B cell (primary cell): Measurements from ENCODE around the gene TOM1L2. TPM values are rescaled to one million over a fixed set of nuclear protein-coding genes. Genes with fewer than 3 reads are reported as not detected.

Source experiments
- ATAC-seq: fragments of 200-7000 bp; cut with Tn5 transposase; one replicate; pipeline ENCODE4 v1.10.0; 2021; ENCODE audit warnings: low read depth, mild to moderate bottlenecking, moderate number of reproducible peaks, moderate library complexity
- CTCF ChIA-PET: fragments of 350-600 bp; sonication (Branson Sonifier 250); formaldehyde crosslinking; loops from one replicate; lab custom pipeline; 2021; ENCODE audit warnings: antibody characterized with exemption, inconsistent platforms; lab: Charles Lee
- POLR2A ChIA-PET: fragments of 350-600 bp; sonication (Branson Sonifier 250); formaldehyde crosslinking; loops from one replicate; lab custom pipeline; 2021; ENCODE audit warnings: antibody characterized with exemption; lab: Charles Lee
- DNase-seq: peaks from one replicate; pipeline ENCODE4 v3.0.0; 2013
- H2AFZ ChIP-seq: 2 replicates; pipeline ENCODE4 v1.6.1; 2012; ENCODE audit warnings: mild to moderate bottlenecking, low read depth, low read length; ENCODE audit not compliant: insufficient read depth, poor library complexity, severe bottlenecking
- H3K27ac ChIP-seq, 2 donors: 1 replicate in 1 of 2; 2 replicates in 1 of 2; pipeline ENCODE4 v1.5.1; 2012 to 2013; ENCODE audit warnings: low read length in 2 of 2, mild to moderate bottlenecking in 2 of 2, moderate library complexity in 1 of 2
- H3K27me3 ChIP-seq, 4 experiments: fragments of 200-600 bp in 1 of 4; sonication (generic) in 1 of 4; replicated peaks in 1 of 4; 1 replicate in 2 of 4; 2 replicates in 2 of 4; pipeline versions ENCODE4 v1.6.1 to v1.7.0; 2013 to 2016; ENCODE audit warnings: low read length in 3 of 4, mild to moderate bottlenecking in 2 of 4, mixed read lengths in 1 of 4, moderate library complexity in 1 of 4; ENCODE audit not compliant: insufficient read depth in 4 of 4, control insufficient read depth in 3 of 4; ENCODE audit errors: control extremely low read depth in 1 of 4
- H3K36me3 ChIP-seq, 2 experiments: replicated peaks in 1 of 2; 1 replicate in 1 of 2; 2 replicates in 1 of 2; pipeline versions ENCODE4 v1.6.1 to v1.7.1; 2013; ENCODE audit warnings: low read length in 1 of 2; ENCODE audit not compliant: insufficient read depth in 2 of 2, control insufficient read depth in 1 of 2; ENCODE audit errors: control extremely low read depth in 1 of 2, extremely low read depth in 1 of 2
- H3K4me1 ChIP-seq, 2 donors: fragments of 200-600 bp in 1 of 2; sonication (generic) in 1 of 2; 1 replicate in 1 of 2; 2 replicates in 1 of 2; pipeline versions ENCODE4 v1.5.1 to v1.6.1; 2013 to 2017; ENCODE audit warnings: low read length in 2 of 2; ENCODE audit not compliant: control insufficient read depth in 2 of 2, insufficient read depth in 2 of 2
- H3K4me2 ChIP-seq: replicated peaks from 2 replicates; pipeline ENCODE3; 2012; ENCODE audit warnings: mild to moderate bottlenecking, low read depth, low read length; ENCODE audit not compliant: poor library complexity, severe bottlenecking
- H3K4me3 ChIP-seq, 5 experiments: fragments of 200-600 bp in 1 of 5; sonication (generic) in 1 of 5; 1 replicate in 3 of 5; 2 replicates in 2 of 5; pipeline versions ENCODE4 v1.5.1 to v1.7.0; 2011 to 2016; ENCODE audit warnings: low read length in 4 of 5, mild to moderate bottlenecking in 4 of 5, low read depth in 2 of 5, control low read depth in 1 of 5, moderate library complexity in 1 of 5; ENCODE audit not compliant: insufficient read depth in 1 of 5; ENCODE audit errors: control extremely low read depth in 1 of 5, extremely low read depth in 1 of 5
- H3K79me2 ChIP-seq: fragments of 200-600 bp; sonication (generic); one replicate; pipeline ENCODE4 v1.6.0; 2016; ENCODE audit warnings: low read length; ENCODE audit not compliant: control insufficient read depth, insufficient read depth
- H3K9ac ChIP-seq: fragments of 200-600 bp; sonication (generic); 2 replicates; pipeline ENCODE4 v1.6.1; 2017; ENCODE audit warnings: mild to moderate bottlenecking, low read length, moderate library complexity
- H3K9me3 ChIP-seq, 3 donors: one replicate each; pipeline versions ENCODE4 v1.6.1 to v1.7.1; 2013; ENCODE audit warnings: low read length in 2 of 3; ENCODE audit not compliant: control insufficient read depth in 2 of 3, insufficient read depth in 1 of 3; ENCODE audit errors: control extremely low read depth in 1 of 3
- H4K20me1 ChIP-seq: 2 replicates; pipeline ENCODE4 v1.6.0; 2012; ENCODE audit warnings: mild to moderate bottlenecking, low read length; ENCODE audit not compliant: insufficient read depth, control insufficient read depth, poor library complexity, severe bottlenecking
- H3K27ac Mint-ChIP-seq: one replicate; pipeline ENCODE4 v1.8.0; 2021; ENCODE audit warnings: mixed read lengths
- H3K27me3 Mint-ChIP-seq: one replicate; pipeline ENCODE4 v1.8.0; 2021; ENCODE audit warnings: mixed read lengths
- H3K4me1 Mint-ChIP-seq: one replicate; pipeline ENCODE4 v1.8.0; 2021; ENCODE audit warnings: mixed read lengths
- H3K4me3 Mint-ChIP-seq: one replicate; pipeline ENCODE4 v1.8.0; 2021; ENCODE audit warnings: mixed read lengths
- H3K9me3 Mint-ChIP-seq: one replicate; pipeline ENCODE4 v1.8.0; 2022; ENCODE audit warnings: mixed read lengths; ENCODE audit not compliant: insufficient read depth
- CTCF ChIP-seq: fragments of 200-600 bp; IDR thresholded peaks from one replicate; pipeline ENCODE4 v1.8.0; 2022; ENCODE audit warnings: antibody characterized with exemption, mild to moderate bottlenecking
- EZH2 ChIP-seq: IDR thresholded peaks from 2 replicates; pipeline ENCODE4 v1.6.1; 2012; ENCODE audit warnings: borderline replicate concordance, low read depth, mild to moderate bottlenecking, moderate library complexity, low read length; ENCODE audit not compliant: insufficient read depth, poor library complexity, severe bottlenecking
- WGBS: methylation state at CpG from one replicate; pipeline ENCODE4 v1.1.5; 2013; ENCODE audit warnings: missing lambda C conversion rate; ENCODE audit not compliant: insufficient coverage; 5-methylcytosine and 5-hydroxymethylcytosine counted together
- intact Hi-C: fragments of 100-400 bp; cut with micrococcal nuclease; formaldehyde crosslinking; loops from one replicate; pipeline ENCODE4 v1.10.0; 2022
- polyA plus RNA-seq: library from polyadenylated mRNA; depleted of rRNA; stranded (reverse); fragments of >200 nt; gene quantifications from 2 replicates; pipeline ENCODE4 v1.2.3, GENCODE V29; 2012
- total RNA-seq, 2 donors: library from RNA; stranded (reverse); fragments of 120-200 nt in 1 of 2; gene quantifications; 1 replicate in 1 of 2; 2 replicates in 1 of 2; pipeline versions ENCODE4 v1.2.3 to v1.2.4, GENCODE V29; 2013 to 2022

TOM1L2 gene
- total and polyA plus RNA-seq, 2 donors (not counting 1 experiment from before 2014, with no cell fraction given), result 25.1 to 29.7 TPM

GRCh38 chr17:17826942-17827785, 145.0 kb downstream of the TOM1L2 start:
- H3K27ac Mint-ChIP-seq, result no peak overlapping the region
- POLR2A ChIA-PET, result interaction anchor here (1.2 kb wide), 1 partner anchor 9 kb away, joined by 3 read pairs; the partner anchor contains the start of gene SREBF1
- no peak for DNase-seq
- Histone ChIP-seq H3K27ac (no peak overlapping the region), H3K27me3 (no peaks in the 10 kb centered on the region), H3K4me3 (no peak overlapping the region), H3K4me2 (no peak overlapping the region), H3K9ac (no peak overlapping the region), H3K36me3 (peaks cover 0 to 4% of the 10 kb centered on the region in 2 experiments), H3K79me2 (peaks cover 49% of the 10 kb centered on the region), H3K9me3 (no peaks in the 10 kb centered on the region), H4K20me1 (peaks cover 87% of the 10 kb centered on the region), H3K4me1 (peaks cover 27 to 36% of the 10 kb centered on the region in 2 donors), H2AFZ (no peak overlapping the region)
- intact Hi-C loops, result no loop called here
- no peak for ATAC-seq
- H3K4me1 Mint-ChIP-seq, result peaks cover 42% of the 10 kb centered on the region
- CTCF ChIA-PET, result interaction anchor here (1.0 to 1.4 kb wide), 2 partner anchors 9 to 15 kb away, joined by 3 to 5 read pairs; partner anchors contain the start of gene SREBF1
- no peak for TF ChIP-seq EZH2
- TF ChIP-seq CTCF, result no peak
- 90% methylated on average over 16 of the region's 16 CpGs for WGBS
- no peaks in the 10 kb centered on the region for H3K27me3 Mint-ChIP-seq
- no peak overlapping the region for H3K4me3 Mint-ChIP-seq
- no peaks in the 10 kb centered on the region for H3K9me3 Mint-ChIP-seq

- WGBS, result 17% methylated on average over 2 of the region's 2 CpGs
- CTCF ChIA-PET, result interaction anchor here (1.4 to 3.1 kb wide), 2 partner anchors 10 to 14 kb away, joined by 5 to 13 read pairs; partner anchors contain the start of gene SREBF1
- no peak for ATAC-seq
- H3K4me1 Mint-ChIP-seq, result peaks cover 41% of the 10 kb centered on the region
- H3K9ac ChIP-seq, result no peak overlapping the region
- H3K4me3 Mint-ChIP-seq, result no peak overlapping the region
- no peak overlapping the region for H3K4me2 ChIP-seq
- intact Hi-C loops, result no loop called here
- POLR2A ChIA-PET, result interaction anchor here (1.0 to 1.2 kb wide), 2 partner anchors 10 kb away, joined by 3 read pairs; partner anchors contain the start of gene SREBF1
- H3K36me3 ChIP-seq, result peaks cover 0 to 4% of the 10 kb centered on the region in 2 experiments
- H3K9me3 Mint-ChIP-seq, result no peaks in the 10 kb centered on the region
- no peak overlapping the region for H3K27ac Mint-ChIP-seq
- peaks cover 87% of the 10 kb centered on the region for H4K20me1 ChIP-seq
- H3K27me3 ChIP-seq, result no peaks in the 10 kb centered on the region
- no peak overlapping the region for H2AFZ ChIP-seq
- H3K4me3 ChIP-seq, result no peak overlapping the region
- peaks cover 50% of the 10 kb centered on the region for H3K79me2 ChIP-seq
- DNase-seq, result no peak
- H3K4me1 ChIP-seq, result peaks cover 28 to 38% of the 10 kb centered on the region in 2 donors
- no peaks in the 10 kb centered on the region for H3K9me3 ChIP-seq
- no peaks in the 10 kb centered on the region for H3K27me3 Mint-ChIP-seq
- TF ChIP-seq EZH2 (no peak), CTCF (no peak)
- no peak overlapping the region for H3K27ac ChIP-seq
Measured at GRCh38 chr17:17826342-17826713, 145.9 kb downstream of the TOM1L2 start.
